ENCODE data around the gene LVRN. TPM values are rescaled to one million over a fixed set of nuclear protein-coding genes. Genes with fewer than 3 reads are reported as not detected.

The LVRN gene
- total RNA-seq, 4 donors from 2014 or later: 0.67 to 4.7 (median 2.2) TPM

- Histone ChIP-seq H3K27ac (no peak overlapping the region), H3K4me3 (replicated peaks in 1 of 3) (no peak overlapping the region), H3K9me3 (no peaks in the 10 kb centered on the region)
Observed at GRCh38 chr5:116023619-116024018, 61.3 kb downstream of the LVRN start.

GRCh38 chr5:116025866-116026265 lies 63.6 kb downstream of the LVRN start:
- TF ChIP-seq CTCF (IDR thresholded peaks at IDR 0.05) (no peak), POLR2A (IDR thresholded peaks at IDR 0.05) (no peak)

More at GRCh38 chr5:116023619-116024018, 61.3 kb downstream of the LVRN start:
- Histone ChIP-seq H3K27me3 (no peaks in the 10 kb centered on the region), H3K36me3 (no peaks in the 10 kb centered on the region), H3K4me1 (no peaks in the 10 kb centered on the region)
- DNase-seq: no peak
- intact Hi-C loops (cut with DNase I): no loop called here
- TF ChIP-seq POLR2A (IDR thresholded peaks at IDR 0.05): no peak
- TF ChIP-seq CTCF (IDR thresholded peaks at IDR 0.05): no peak

GRCh38 chr5:116032094-116032517 lies 69.8 kb downstream of the LVRN start, which contains the start of gene ARL14EPL:
TSS of gene ARL14EPL (plus strand) at chr5:116032472. CDS start at chr5:116051466, 18,994 bp downstream.
- intact Hi-C loops (cut with DNase I): no loop called here
- 64 to 66% methylated on average over 9 of the region's 9 CpGs for WGBS, 2 donors
- peak; percentile 10 to 12 for DNase-seq
- Histone ChIP-seq H3K4me3 (replicated peaks in 1 of 3) (no peak within 1 kb of the TSS), H3K4me1 (no peaks in the 10 kb centered on the region), H3K36me3 (no peaks in the 10 kb centered on the region), H3K9me3 (no peaks in the 10 kb centered on the region), H3K27me3 (no peaks in the 10 kb centered on the region), H3K27ac (no peak within 1 kb of the TSS)
- TF ChIP-seq CTCF (IDR thresholded peaks at IDR 0.05): peak in 2 of 6 experiments; percentile 7 to 17
- no peak for TF ChIP-seq POLR2A (IDR thresholded peaks at IDR 0.05)

More at GRCh38 chr5:116025866-116026265, 63.6 kb downstream of the LVRN start:
- Histone ChIP-seq H3K27ac (no peak overlapping the region), H3K9me3 (no peaks in the 10 kb centered on the region), H3K27me3 (no peaks in the 10 kb centered on the region), H3K4me1 (no peaks in the 10 kb centered on the region), H3K36me3 (no peaks in the 10 kb centered on the region), H3K4me3 (replicated peaks in 1 of 3) (no peak overlapping the region)
- intact Hi-C loops (cut with DNase I): no loop called here
- 82 to 93% methylated on average over 1 of the region's 1 CpG for WGBS, 2 donors
- no peak for DNase-seq

GRCh38 chr5:116032991-116033390 lies 70.7 kb downstream of the LVRN start:
- Histone ChIP-seq H3K4me1 (no peaks in the 10 kb centered on the region), H3K36me3 (no peaks in the 10 kb centered on the region), H3K4me3 (replicated peaks in 1 of 3) (no peak overlapping the region), H3K9me3 (no peaks in the 10 kb centered on the region), H3K27ac (no peak overlapping the region), H3K27me3 (no peaks in the 10 kb centered on the region)
- 87 to 90% methylated on average over 3 of the region's 3 CpGs for WGBS, 2 donors
- intact Hi-C loops (cut with DNase I): no loop called here
- no peak for DNase-seq
- TF ChIP-seq CTCF (IDR thresholded peaks at IDR 0.05): no peak
- no peak for TF ChIP-seq POLR2A (IDR thresholded peaks at IDR 0.05)

GRCh38 chr5:116035123-116035522 lies 72.8 kb downstream of the LVRN start:
- no peaks in the 10 kb centered on the region for H3K36me3 ChIP-seq

More at GRCh38 chr5:116035123-116035522, 72.8 kb downstream of the LVRN start:
- intact Hi-C loops (cut with DNase I): no loop called here
- Histone ChIP-seq H3K27me3 (no peaks in the 10 kb centered on the region), H3K4me1 (no peaks in the 10 kb centered on the region), H3K4me3 (replicated peaks in 1 of 3) (no peak overlapping the region), H3K9me3 (no peaks in the 10 kb centered on the region), H3K27ac (no peak overlapping the region)
- 55 to 61% methylated on average over 5 of the region's 5 CpGs for WGBS, 2 donors
- TF ChIP-seq CTCF (IDR thresholded peaks at IDR 0.05) (no peak), POLR2A (IDR thresholded peaks at IDR 0.05) (no peak)
- no peak for DNase-seq
